HG02938 (cell line): ENCODE measurements around the gene TMEM163.

Experiments
- ATAC-seq: cut with Tn5 transposase; IDR thresholded peaks from one replicate; pipeline ENCODE4 v1.9.1; 2021; ENCODE audit warnings: mild to moderate bottlenecking, moderate library complexity; ENCODE audit not compliant: unreplicated experiment

TMEM163 gene

DNA sequence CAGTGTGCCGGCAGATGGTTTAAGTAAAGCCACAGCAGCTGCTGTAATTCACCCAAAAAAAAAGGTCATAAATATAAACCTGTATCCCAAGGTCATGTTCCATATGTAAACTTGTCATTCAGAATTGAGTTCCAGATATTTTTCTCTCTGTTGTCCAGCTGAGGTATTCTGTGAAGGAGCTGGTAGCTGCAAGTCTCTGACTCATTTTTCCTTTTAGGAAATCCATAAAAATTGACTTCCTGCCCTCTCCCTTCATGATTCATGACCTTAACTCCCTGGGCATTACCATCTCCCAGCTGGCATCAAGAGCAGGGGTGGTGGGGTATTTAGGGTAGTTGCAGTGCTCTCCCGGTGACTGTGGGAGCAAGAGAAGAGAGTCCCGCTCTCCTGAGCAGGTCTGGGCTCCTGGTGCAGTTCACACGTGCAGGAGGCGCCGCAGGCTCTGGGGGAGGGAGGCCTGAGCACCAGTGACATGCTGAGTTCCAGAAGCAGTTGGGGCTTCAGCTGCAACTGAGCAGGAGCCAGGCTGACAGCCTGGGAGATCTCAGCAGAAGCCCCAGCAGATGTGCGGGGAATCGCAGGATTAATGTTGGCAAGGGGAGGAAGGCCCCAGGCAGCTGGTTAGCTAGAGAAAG is 272.3 kb downstream of the TMEM163 start:
- ATAC-seq, result no peak

DNA sequence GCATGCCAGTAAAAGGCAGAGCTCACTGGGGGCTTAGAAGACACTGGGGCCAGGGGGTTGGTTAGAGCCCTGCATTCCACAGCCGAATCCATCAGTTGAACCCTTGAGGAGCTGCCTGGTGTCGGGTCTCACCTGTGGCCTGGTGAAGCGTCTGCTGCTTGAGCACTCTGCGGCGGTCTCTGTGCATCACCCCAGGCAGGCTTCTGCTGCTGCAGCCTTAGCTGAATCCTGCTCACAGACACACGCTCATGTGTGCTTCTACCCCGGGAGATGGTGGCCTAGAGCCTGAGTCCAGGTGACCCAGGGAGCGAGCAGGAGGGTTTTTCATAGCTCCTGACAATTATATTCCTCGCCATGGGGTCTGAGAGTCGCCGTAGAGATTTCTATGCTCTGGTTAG is 272.8 kb downstream of the TMEM163 start:
- no peak for ATAC-seq

DNA sequence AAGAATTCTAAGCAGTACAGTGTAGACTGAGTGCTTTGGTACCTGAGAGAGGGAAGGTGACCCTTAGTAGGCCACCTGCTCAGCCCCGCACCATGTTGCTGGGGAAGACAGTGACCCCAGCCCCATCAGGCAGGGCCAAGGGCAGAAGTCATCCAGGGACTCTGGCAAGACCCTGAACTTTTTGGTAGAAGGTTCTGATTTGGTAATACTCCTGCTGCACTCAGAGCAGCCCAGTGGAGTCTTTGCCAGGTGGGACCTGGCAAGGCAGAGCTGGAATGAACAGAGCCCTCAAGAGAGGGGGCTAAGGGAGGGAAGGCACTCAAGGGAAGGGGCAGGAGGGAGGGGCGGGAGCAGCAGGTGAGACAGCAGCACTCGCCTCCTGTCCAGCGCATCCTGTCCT is 273.7 kb downstream of the TMEM163 start:
- ATAC-seq, result no peak

DNA sequence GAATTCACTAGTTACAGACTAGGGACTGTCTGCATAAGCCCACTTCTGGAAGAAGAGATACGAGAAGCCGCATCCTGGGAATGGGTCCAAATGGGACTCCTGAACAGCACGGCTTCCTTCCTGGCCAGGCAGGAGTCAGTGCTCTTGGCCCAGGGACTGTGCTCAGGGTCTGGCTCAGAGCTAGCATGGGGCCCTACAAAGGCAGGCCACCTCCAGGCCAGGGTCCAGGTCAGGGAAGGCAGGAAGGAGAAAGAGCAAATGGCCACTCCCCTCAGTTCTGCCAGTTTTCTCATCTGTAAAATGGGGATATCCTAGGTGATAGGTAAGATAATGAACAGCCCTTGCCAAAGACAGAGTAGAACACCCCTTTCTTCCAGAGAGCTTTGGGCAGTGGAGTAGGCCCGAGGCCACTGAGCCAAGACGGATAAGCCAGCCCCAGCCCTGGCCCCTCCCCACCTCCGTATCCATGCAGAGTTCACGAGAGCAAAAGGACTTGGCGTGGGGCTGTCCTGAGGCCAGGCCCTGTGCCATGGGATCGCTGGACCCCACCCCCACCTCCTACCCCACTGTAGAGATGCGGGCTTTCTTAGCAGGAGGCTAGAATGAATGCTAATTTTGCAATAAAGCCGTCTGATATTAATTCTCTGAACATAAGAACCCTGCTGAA is 274.9 kb downstream of the TMEM163 start:
- ATAC-seq, result no peak

DNA sequence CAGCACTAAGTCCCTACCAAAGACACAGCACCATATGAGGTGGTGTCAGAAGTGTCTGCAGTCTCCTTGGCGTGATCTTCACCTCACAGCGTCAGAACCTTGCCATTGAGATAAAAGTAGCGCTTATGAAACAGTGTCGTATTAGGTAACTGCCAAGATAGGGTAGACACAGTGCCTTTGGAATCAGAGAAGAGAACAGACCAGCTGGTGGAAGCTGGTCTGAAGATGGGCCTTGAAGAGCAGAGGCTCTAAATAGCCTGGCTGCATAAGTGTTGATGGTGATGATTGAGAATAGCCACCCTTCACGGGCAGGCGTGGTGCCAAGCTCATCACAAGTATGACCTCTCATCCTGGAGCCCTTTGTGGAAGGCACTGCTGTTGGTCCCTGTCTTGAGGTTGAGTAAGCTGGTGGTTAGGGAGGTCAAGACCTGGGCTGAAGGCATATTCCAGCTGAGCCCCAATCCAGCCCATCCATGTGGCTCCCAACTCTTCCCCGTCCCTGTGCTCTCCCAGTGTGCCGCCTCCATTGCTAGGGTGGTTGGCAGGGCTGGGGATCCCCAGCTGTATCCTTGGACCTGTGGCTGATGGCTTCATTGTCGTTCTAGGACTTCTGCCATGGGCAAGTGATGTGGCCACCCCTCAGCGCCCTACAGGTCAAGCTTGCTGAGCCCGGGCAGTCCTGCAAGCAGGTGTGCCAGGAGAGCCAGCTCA is 277.5 kb downstream of the TMEM163 start:
- ATAC-seq, result no peak

DNA sequence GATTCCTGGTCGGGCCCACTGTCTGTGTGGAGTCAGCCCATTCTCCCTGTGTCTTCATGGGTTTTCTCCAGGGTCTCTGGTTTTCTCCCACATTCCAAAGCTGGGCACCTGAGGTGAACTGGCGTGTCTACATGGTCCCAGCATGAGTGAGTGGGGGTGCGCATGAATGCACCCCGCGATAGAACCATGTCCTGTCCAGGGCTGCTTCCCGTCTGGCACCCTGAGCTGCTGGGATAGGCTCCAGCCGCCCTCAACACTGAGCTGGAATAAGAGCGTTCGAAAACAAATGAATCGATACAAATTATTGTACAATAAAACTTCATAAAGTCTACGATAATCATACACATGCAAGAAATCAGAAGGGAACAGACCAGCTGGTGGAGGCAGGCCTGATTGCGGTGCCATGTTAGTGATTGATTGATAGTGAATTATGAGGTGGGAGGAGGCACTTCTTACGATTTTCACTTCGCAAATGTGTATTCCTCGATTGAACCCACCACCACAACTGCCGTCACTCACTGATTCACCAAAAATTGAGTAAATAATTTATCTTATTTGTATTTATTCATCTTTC is 278.4 kb downstream of the TMEM163 start:
- ATAC-seq, result no peak

DNA sequence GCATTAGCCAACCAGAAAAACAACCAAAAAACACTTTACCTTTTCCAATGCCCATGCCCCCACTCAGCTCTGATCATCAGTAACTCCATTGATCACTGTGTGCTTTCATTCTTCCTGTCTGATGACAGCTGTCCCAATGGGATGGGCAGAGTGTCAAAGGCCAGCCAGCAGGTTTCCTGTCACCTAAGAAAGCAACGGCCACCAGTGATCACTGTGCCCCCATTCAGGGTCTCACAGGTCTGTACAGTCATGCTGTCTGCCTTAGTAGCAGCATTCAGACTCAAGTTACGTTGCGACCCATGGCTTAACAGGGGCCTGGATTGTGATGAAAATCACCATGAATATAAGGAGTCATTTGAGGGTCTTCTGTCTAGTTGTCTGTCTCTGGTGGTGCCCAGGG is 280.4 kb downstream of the TMEM163 start:
- ATAC-seq, result no peak

DNA sequence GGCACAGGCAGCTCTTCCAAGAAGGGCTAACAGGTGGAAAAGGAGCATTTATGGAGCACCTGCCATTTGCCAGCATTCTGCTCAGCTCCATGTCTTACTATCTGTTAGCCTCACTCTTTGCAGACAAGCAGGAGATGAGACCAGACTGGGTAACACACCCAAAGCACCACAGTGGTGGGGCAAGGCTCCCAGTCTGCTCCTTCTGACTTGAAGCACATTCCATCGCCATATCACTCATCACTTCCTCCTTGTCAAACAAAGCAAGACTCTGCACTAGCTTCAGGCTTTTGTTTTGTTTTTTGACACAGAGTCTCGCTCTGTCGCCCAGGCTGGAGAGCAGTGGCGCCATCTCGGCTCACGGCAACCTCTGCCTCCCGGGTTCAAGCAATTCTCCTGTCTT is 282.1 kb downstream of the TMEM163 start:
- ATAC-seq, result no peak

DNA sequence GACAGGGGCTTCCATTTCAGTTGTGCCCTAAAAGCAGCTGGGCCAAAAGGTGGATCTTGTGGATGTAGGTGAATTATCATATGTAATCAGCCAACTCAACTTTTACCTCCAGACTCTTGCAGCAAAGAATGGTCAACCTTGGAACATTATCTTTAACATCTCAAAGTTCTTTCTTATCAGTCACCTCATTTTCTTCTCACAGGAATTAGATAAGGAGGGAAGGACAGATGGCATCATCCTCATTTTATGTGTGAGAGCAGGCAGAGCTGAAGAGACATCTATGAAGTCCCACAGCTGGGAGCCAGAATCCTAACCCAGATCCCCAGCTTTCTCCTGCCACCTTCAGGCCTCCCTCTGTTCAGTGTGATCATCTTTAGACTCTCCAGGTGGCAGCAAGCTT is 282.9 kb downstream of the TMEM163 start:
- ATAC-seq, result no peak

DNA sequence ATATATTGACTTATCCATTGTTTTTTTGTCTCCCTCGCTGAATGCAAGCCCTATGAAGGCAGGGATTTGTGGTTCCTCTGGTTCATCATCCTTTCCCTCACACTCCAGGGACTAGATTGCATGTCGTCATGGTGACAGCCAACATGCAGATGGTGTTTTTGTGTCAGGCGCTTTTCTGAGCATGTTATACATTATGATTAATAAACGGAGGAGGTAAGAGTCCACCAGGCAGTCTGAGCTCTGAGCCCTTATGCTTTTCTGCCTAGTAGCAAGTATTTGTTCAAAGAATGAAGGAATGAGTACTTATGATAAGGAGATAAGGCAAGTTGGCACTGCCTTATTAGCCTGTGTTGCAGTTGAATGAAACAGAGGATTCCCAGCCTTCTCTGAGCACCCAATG is 283.3 kb downstream of the TMEM163 start:
- no peak for ATAC-seq

DNA sequence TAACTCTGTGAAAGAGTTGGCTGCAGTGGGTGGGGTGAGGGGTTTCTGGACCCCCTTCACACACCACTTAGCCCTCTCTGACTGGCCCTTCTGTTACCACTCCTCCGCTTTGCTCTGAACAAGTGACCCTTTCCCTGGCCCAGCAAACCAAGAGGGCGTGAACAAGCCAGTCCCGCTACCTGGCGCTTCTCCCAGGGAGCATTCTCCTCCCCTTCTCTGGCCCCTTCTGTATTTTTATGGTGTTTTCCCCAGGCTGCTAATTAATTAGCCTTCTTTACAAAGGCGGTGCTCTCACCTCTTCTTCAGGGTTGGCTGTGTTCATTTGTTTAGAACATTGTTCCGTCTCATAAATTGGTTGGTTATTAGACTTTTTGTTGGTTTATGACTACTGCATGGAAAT is 284.8 kb downstream of the TMEM163 start:
- ATAC-seq, result no peak

DNA sequence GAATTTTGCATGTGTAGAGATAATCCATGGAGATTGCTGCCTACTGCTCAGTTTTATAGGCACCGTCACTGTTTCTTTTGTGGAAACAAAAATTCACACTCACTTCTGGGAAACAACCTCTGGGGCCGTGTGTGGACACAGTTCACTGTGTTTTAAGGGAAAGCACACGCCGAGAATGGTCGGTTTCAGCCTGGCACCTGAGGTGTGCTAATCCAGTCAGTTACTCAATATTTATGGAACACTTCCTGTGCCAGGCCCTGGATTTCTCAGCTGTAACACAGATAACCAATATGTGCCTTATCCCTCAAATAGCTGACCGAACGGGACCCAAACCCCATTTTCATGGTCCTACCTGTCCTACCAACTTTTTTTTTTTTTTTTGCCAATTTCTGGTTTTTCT is 285.3 kb downstream of the TMEM163 start:
- no peak for ATAC-seq

DNA sequence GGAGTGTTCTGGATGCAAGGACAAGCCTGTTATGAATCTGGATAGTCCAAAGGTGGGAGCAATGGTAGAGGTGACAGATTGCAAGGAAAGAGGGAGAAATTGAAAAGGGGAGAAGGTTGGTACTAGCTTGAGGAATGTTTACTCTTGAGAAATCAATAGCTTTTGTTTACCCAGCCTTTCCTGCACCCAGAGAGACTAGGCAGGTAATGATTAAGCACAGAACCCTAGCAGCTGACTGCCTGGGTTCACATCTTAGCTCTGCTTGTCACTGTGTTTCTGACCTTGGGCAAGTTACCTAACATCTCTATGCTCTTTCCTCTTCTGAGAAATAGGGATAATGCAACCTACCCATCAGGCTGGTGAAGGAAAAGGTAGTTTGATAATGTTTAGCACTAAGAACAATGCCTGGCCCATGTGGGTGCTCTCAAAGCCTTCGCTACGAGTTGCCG is 286.3 kb downstream of the TMEM163 start:
- no peak for ATAC-seq

DNA sequence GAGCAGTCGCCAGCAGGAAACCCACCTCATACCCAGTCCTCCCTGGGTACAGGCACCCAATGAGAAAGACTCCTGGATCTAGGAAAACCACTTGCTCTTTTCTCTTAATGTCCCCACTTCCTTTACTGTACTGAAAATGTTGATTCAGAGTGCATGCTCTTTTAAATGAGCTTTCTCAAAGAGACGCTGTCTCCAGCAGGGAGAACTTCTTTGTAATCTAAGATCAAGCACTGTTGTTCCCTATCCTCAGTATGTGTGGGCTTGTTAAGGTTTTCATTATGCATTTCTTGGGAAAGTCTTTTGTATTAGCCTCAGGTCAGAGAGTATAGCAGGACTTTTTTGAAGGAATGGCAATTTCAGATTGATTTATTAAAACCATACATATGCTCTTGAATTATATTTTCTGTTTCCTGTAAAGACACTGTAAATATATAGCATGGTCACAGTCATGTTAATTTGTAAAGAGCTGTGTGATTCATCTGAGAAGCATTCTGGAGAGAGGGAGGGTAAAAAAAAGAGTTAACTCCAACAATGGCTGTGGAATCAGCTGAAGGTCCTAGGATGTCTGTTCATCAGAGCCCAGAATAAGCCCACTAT is 286.9 kb downstream of the TMEM163 start:
- ATAC-seq, result no peak

DNA sequence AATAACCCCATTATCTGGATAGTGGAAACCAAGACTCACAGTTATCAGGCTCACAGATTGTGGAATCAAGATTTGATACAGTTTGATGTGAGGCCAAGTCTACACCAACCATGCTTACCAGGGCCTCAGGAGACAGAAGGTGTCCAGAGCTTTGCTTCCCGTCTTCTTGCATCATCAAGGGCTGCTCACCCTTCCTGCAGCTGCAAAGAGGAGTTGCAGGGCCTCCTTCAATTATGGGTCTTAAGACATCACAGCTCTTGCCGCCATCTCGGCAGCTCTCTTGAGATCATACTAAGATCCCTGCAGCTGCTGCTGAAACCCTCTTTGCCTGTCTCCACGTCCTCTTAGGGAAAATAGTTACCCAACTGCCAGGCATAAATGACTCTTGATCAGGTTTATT is 288.9 kb downstream of the TMEM163 start:
- ATAC-seq, result no peak

DNA sequence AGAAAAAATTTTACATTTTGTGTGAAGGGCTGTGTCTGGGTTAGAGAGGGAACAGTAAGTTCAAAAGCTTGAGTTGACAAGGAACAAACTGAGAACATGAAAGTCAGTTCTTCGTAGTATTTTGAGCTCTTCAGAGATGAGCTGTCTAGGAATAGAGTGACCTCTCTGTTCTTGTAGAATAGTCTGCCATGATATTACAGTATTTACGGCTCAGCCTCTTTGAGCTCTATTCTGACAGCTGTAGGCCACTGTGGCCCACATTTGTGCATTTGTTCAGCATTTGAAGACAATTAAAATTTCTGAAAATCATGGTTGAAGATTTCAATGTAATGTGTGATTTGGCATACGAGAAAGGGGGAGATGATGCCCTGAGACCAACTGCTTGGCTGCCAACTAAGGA is 292.1 kb downstream of the TMEM163 start:
- no peak for ATAC-seq

DNA sequence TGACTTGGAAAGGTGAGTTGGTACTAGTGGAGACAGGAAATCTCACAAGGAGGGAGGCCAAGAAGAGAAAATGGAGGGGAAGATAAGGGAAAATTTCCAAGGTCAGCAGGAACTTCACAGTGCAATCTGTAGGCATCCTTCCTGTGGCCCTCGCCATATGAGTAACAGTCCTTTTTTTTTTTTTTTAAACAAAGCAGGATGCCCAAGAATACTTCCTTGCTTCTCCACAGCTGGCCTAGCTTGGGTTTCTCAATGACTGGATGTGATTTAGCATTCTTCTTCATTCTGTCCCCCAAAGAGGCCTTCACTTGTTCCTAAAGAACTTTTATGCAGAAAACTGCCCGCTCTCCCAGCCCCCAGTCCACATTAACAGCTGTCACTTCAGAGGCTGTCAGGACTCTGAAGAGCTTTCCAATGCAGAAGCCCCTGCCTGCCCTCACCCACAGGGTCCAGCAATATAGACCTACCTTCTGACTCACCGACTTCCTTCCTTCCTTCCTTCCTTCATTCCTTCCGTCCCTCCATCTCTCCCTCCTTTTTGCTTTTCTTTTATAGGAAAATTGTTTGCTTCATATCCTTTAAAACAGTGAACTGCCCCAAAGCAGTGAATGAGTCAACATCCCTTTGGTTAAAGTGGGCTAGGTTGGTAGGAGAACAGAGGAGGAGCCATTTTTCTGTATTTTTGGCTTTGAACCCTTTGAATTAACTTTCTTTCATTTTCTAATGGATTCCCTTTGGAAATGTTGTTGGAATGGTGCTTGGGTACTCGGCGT is 292.9 kb downstream of the TMEM163 start:
- ATAC-seq, result no peak

DNA sequence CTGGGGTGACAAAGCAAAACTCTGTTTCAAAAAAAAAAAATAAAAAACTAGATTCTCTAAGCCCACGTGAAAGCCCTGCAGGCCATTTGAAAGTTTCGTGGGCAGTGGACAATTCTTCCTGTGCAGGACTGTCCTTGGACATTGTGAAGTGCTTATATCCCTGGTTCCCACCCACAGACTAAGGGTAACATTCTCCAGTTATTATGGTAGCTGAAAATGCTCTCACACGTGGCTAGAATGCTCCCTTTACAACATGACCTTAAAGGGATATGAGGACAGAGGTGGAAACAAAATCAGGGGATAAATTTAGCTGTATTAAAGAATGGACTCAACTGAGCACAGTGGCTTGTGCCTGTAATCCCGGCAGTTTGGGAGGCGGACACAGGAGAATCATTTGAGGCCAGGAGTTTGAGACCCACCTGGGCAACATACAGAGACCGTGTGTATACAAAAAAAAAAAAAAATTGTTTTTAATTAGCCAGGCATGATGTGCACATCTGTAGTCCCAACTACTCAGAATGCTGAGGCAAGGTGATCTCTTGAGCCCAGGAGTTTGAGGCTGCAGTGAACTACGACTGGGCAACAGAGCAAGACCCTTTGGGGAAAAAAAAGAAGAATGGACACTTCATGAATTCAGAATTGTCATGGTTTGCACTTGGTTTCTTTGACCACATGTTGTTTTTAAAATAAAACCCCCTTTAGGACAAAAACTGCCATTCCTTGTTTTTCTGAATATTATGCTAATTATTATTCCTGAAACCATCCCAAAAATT is 297.1 kb downstream of the TMEM163 start:
- no peak for ATAC-seq

DNA sequence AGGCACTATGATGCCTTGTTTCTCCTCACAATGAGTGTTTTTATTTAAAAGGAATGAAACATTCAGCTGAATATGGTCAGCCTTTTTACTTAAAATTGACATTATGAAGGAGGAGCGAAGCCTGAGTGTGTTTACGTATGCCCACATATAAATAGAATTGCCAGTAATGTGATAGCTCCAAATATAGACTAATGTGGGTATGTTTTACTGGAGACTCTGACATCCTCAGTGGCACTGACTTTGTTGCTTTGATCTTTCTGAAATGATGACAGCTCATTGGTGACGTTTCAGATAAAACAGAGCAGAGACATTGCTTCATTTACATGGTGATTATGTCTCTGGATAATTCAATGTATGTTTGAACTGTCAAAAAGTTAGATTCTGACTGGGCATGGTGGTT is 297.9 kb downstream of the TMEM163 start:
- no peak for ATAC-seq

DNA sequence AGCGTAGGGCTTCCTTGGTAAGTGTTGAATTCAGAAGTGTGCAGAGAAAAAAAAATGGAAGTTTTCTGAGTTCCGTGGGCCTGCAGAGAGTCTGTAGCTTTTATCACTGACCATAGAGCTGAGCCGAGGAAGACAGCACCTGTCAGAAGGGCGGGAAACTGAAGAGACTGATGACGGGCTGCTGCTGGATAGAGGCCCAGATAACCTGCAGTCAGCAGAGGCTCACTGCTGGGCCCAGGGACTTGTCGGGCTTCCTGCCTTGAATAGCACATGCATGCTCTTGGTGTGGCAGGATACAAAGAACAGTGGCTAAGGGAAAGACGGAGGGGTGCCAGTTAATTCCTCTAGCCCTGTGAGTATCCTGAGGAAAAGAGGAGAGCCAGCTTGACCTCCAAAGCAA is 298.5 kb downstream of the TMEM163 start:
- no peak for ATAC-seq
